ENCODE results near the gene GLIPR2. TPM values are rescaled to one million over a fixed set of nuclear protein-coding genes. Genes with fewer than 3 reads are reported as not detected.

The GLIPR2 gene
- polyA plus RNA-seq, 1 donor (not counting 4 experiments of a cell fraction or from before 2014, with no cell fraction given) = 3.7 TPM

GRCh38 chr9:36143245-36143641 is 6.7 kb downstream of the GLIPR2 start:
- TF ChIP-seq EZH2 (IDR thresholded peaks at IDR 0.05; ENCODE audit: low read length) = no peak
- DNase-seq (ENCODE audit: low read depth, low spot score) (no peak), FAIRE-seq (no peak)
- Histone ChIP-seq H3K4me1 (ENCODE audit: control insufficient read depth, extremely low read depth, insufficient read depth, low read length) (no peaks in the 10 kb centered on the region), H3K9me3 (ENCODE audit: control insufficient read depth, low read depth, low read length) (no peaks in the 10 kb centered on the region), H3K9ac (ENCODE audit: control insufficient read depth, extremely low read depth, insufficient read depth, low read length) (no peak overlapping the region), H2AFZ (ENCODE audit: control insufficient read depth, low read length) (no peak overlapping the region), H3K27me3 (ENCODE audit: control insufficient read depth, extremely low read depth, insufficient read depth, low read length) (peaks cover 5% of the 10 kb centered on the region), H3K4me2 (ENCODE audit: control insufficient read depth, extremely low read depth, insufficient read depth, low read depth, low read length) (no peak overlapping the region), H4K20me1 (ENCODE audit: control insufficient read depth, extremely low read depth, insufficient read depth, low read length) (no peaks in the 10 kb centered on the region), H3K9me1 (ENCODE audit: control insufficient read depth, extremely low read depth, insufficient read depth, low read length) (no peaks in the 10 kb centered on the region), H3K27ac (ENCODE audit: control insufficient read depth, insufficient read depth, low read length) (no peak overlapping the region), H3K4me3 (ENCODE audit: control insufficient read depth in 2 of 3, extremely low read depth in 1 of 3, insufficient read depth in 2 of 3, low read depth in 1 of 3, low read length in 3 of 3) (no peak overlapping the region), H3K79me2 (ENCODE audit: control insufficient read depth, insufficient read depth, low read length) (no peaks in the 10 kb centered on the region), H3K36me3 (ENCODE audit: control insufficient read depth in 2 of 2, extremely low read depth in 1 of 2, insufficient read depth in 2 of 2, low read length in 2 of 2) (no peaks in the 10 kb centered on the region)
- dilution Hi-C loops (cut with MboI; ENCODE audit: extremely low pct_ligation_motif_present, low sequenced_read_pairs) = loop anchor here (10.0 kb wide), 1 partner anchor 52 kb away; the partner anchor contains the start of gene CLTA

DNA sequence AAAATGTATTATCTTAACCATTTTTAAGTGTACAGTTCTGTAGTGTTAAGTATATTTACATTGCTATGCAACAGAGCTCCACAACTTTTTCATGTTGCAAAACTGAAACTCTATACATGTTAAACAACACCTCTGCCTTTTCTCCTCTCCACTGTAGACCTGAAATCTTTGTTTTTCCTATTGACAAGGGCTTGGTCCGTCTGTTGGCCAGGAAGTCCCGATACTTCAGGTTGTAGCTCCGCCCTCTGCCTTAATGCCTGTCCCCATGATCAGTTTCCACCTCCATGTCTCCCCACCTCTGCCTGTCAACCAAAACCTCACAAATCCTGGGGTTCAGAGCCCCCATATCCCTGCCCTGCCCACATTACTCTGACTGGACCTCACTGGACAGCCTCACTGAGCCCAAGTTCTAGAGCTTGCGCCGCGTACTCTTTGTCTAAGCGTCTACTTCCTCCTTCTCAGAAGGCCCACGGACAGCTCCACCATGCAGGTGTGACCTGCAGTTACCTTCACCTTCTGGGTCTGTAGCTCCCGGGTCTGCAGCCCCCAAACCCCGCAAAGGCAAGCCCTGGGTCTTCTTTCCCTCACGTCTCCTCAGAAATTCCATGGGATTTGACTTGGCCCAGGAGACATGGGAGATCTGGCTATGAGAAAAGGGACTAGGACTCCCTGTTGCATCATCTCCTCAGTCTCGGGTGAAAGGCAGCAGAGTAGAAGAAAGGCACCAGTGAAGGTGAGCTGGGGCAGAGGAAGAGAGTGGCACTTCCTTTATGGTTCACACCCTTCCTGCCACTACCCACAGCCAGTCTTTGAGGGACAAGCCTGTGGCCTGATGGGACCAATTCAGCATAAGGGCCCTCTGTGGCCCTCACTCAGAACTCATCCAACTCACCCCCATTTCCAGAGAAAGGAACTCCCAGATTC is 8.0 kb downstream of the GLIPR2 start:
- H3K27ac ChIP-seq (ENCODE audit: control insufficient read depth, insufficient read depth, low read length) = no peak overlapping the region
- no peaks in the 10 kb centered on the region for H4K20me1 ChIP-seq (ENCODE audit: control insufficient read depth, extremely low read depth, insufficient read depth, low read length)
- no peak overlapping the region for H2AFZ ChIP-seq (ENCODE audit: control insufficient read depth, low read length)
- H3K27me3 ChIP-seq (ENCODE audit: control insufficient read depth, extremely low read depth, insufficient read depth, low read length) = no peaks in the 10 kb centered on the region
- dilution Hi-C loops (cut with MboI; ENCODE audit: extremely low pct_ligation_motif_present, low sequenced_read_pairs) = loop anchor here (10.0 kb wide), 1 partner anchor 50 kb away; the partner anchor contains the start of gene CLTA
- H3K79me2 ChIP-seq (ENCODE audit: control insufficient read depth, insufficient read depth, low read length) = no peaks in the 10 kb centered on the region
- H3K4me1 ChIP-seq (ENCODE audit: control insufficient read depth, extremely low read depth, insufficient read depth, low read length) = no peaks in the 10 kb centered on the region
- no peak overlapping the region for H3K4me2 ChIP-seq (ENCODE audit: control insufficient read depth, extremely low read depth, insufficient read depth, low read depth, low read length)
- H3K36me3 ChIP-seq (ENCODE audit: control insufficient read depth in 2 of 2, extremely low read depth in 1 of 2, insufficient read depth in 2 of 2, low read length in 2 of 2) = no peaks in the 10 kb centered on the region
- DNase-seq (ENCODE audit: low read depth, low spot score) = no peak
- H3K9ac ChIP-seq (ENCODE audit: control insufficient read depth, extremely low read depth, insufficient read depth, low read length) = no peak overlapping the region
- no peaks in the 10 kb centered on the region for H3K9me1 ChIP-seq (ENCODE audit: control insufficient read depth, extremely low read depth, insufficient read depth, low read length)
- no peak for FAIRE-seq
- no peak overlapping the region for H3K4me3 ChIP-seq (ENCODE audit: control insufficient read depth in 2 of 3, extremely low read depth in 1 of 3, insufficient read depth in 2 of 3, low read depth in 1 of 3, low read length in 3 of 3)
- TF ChIP-seq CTCF (optimal IDR thresholded peaks at IDR 0.05 in 1 of 3, IDR thresholded peaks at IDR 0.05 in 1 of 3, conservative IDR thresholded peaks at IDR 0.05 in 1 of 3; ENCODE audit: extremely low read depth in 1 of 3, insufficient read depth in 2 of 3, low read length in 3 of 3) = no peak
- no peak for TF ChIP-seq EZH2 (IDR thresholded peaks at IDR 0.05; ENCODE audit: low read length)
- H3K9me3 ChIP-seq (ENCODE audit: control insufficient read depth, low read depth, low read length) = no peaks in the 10 kb centered on the region

Measured in keratinocyte (primary cell).